GM12875 (cell line): ENCODE data around the gene JSRP1.

Experiments
- H3K4me3 ChIP-seq: one replicate; pipeline ENCODE4 v1.5.1; 2011; ENCODE audit warnings: low read depth, low read length, control low read depth
- CTCF ChIP-seq: IDR thresholded peaks from 2 replicates; pipeline ENCODE4 v1.5.1; 2011; ENCODE audit warnings: low read depth, mild to moderate bottlenecking, control low read depth, inconsistent platforms, low read length, moderate library complexity, borderline replicate concordance; ENCODE audit not compliant: insufficient read depth

Gene JSRP1

DNA sequence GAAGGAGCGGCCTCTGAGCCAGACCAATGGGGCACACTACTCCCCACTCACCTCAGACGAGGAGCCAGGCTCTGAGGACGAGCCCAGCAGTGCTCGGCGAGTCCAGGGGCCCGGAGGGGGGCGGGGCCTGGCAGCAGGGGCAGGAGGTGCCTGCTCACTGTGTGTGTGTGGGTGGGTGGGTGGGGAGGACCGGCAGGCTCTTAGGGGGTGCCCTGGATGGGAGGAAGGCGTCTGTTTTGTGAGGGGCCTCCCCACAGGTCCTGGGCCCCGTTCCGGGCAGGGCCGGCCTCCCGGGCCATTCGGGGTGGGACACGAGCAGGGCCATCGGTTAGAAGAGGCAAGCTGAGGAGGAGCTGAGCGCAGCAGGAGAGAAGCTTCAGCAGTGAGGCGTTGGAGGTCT, 32.8 kb downstream of the JSRP1 start:
- H3K4me3 ChIP-seq, result no peak overlapping the region
- no peak for TF ChIP-seq CTCF

DNA sequence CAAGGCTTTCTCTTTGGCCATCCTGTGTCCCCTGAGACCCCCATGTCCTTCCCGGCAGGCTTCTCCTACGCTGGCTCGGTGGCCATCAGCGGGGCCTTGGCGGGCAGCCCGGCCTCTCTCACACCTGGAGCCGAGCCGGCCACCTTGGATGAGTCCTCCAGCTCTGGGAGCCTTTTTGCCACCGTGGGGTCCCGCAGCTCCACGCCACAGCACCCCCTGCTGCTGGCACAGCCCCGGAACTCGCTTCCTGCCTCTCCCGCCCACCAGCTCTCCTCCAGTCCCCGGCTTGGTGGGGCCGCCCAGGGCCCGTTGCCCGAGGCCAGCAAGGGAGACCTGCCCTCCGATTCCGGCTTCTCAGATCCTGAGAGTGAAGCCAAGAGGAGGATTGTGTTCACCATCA, 34.3 kb downstream of the JSRP1 start:
- H3K4me3 ChIP-seq, result no peak overlapping the region
- no peak for TF ChIP-seq CTCF

- no peak for TF ChIP-seq CTCF
- no peak overlapping the region for H3K4me3 ChIP-seq
Measured at GRCh38 chr19:2221250-2221831, 34.9 kb downstream of the JSRP1 start.

GRCh38 chr19:2219726-2220125, 36.5 kb downstream of the JSRP1 start:
- no peak overlapping the region for H3K4me3 ChIP-seq
- TF ChIP-seq CTCF, result no peak

- no peak for TF ChIP-seq CTCF
Measured at GRCh38 chr19:2217591-2217990, 38.6 kb downstream of the JSRP1 start.

DNA sequence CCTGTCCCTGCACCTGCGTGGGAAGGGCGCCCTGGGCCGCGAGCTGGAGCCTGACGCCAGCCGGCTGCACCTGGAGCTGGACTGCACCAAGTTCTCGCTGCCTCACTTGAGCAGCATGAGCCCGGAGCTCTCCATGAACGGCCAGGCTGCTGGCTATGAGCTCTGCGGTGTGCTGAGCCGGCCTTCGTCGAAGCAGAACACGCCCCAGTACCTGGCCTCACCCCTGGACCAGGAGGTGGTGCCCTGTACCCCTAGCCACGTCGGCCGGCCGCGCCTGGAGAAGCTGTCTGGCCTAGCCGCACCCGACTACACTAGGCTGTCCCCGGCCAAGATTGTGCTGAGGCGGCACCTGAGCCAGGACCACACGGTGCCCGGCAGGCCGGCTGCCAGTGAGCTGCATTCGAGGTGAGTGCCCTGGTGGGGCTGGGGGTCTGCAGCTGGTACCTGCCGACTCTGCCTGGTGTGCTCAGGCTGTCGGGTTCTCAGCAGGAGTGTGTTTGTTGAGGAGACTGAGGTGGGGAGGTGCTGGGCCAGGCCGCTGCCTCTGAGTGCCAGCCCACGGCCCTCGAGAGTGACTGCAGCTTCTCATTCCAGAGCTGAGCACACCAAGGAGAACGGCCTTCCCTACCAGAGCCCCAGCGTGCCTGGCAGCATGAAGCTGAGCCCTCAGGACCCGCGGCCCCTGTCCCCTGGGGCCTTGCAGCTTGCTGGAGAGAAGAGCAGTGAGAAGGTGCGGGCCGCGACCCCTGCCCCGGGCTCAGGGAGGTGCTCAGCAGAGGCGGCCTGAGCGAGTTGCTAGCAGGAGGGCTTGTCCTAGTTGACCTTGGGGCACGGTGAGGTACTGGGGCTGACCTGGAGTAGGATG, 39.6 kb downstream of the JSRP1 start:
- no peak for TF ChIP-seq CTCF
- H3K4me3 ChIP-seq, result no peak overlapping the region

More at GRCh38 chr19:2217591-2217990, 38.6 kb downstream of the JSRP1 start:
- no peak overlapping the region for H3K4me3 ChIP-seq

DNA sequence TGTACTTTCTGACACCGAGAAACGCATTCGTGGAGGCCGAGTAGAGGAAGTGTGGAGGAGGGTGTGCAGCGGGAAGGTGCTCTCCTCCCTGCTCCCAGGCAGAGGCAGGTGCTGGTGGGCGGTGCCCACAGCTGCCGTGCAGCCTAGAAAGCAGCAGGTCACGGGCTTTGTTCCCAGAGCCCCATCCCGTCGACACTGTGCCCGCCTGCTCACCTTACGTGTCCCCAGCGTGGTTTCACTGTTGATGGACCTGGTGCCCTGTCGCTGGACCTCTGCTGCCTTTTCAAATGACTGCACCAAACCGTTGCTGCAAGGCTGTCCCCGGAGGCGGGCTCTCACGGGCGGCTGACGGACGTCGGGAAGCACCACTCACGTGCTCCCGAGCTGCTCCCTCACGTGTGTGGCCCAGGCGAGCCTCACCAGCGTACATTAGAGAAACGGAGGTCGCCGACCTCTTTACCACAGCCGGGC, 40.9 kb downstream of the JSRP1 start:
- no peak for TF ChIP-seq CTCF
- no peak overlapping the region for H3K4me3 ChIP-seq
